K562 (cell line): Measurements from ENCODE around the gene EFHB. TPM values are rescaled to one million over a fixed set of nuclear protein-coding genes. Genes with fewer than 3 reads are reported as not detected.
A peak's percentile ranks its signal among the peaks of the same experiment; 100 is the strongest.

Source experiments
- CHAMP1 ChIP-seq: fragments of 450-650 bp; IDR thresholded peaks from 2 replicates; pipeline ENCODE4 v1.6.1; 2016; ENCODE audit warnings: mild to moderate bottlenecking
- CREB1 ChIP-seq, 2 experiments: sonication (generic) in 1 of 2; formaldehyde crosslinking in 1 of 2; IDR thresholded peaks; 2 replicates each; pipeline versions ENCODE4 v1.6.1 to v1.8.0; 2012 to 2022; ENCODE audit warnings: inconsistent platforms in 1 of 2, mild to moderate bottlenecking in 1 of 2, missing genetic modification reagents in 1 of 2, moderate library complexity in 1 of 2
- DEAF1 ChIP-seq: fragments of 450-650 bp; formaldehyde crosslinking; IDR thresholded peaks from 2 replicates; pipeline ENCODE4 v1.4.0; 2020; ENCODE audit warnings: mild to moderate bottlenecking, moderate library complexity
- DNMT1 ChIP-seq: fragments of 450-650 bp; IDR thresholded peaks from 2 replicates; pipeline ENCODE4 v1.6.1; 2016; ENCODE audit warnings: antibody characterized with exemption, mild to moderate bottlenecking
- E2F6 ChIP-seq, 2 experiments: IDR thresholded peaks; 2 replicates each; pipeline ENCODE4 v1.6.1; 2011; ENCODE audit warnings: borderline replicate concordance in 1 of 2, control low read depth in 1 of 2, low read depth in 1 of 2, low read length in 1 of 2, mild to moderate bottlenecking in 1 of 2, mixed read lengths in 1 of 2, moderate library complexity in 1 of 2; ENCODE audit not compliant: insufficient read depth in 1 of 2, insufficient read length in 1 of 2, poor library complexity in 1 of 2, severe bottlenecking in 1 of 2; ENCODE audit errors: extremely low read depth in 1 of 2
- HES1 ChIP-seq: fragments of 450-650 bp; IDR thresholded peaks from 2 replicates; pipeline ENCODE4 v1.6.1; 2016; ENCODE audit warnings: low read depth, mild to moderate bottlenecking, moderate library complexity
- IRF1 ChIP-seq: sonication (generic); formaldehyde crosslinking; IDR thresholded peaks from 2 replicates; pipeline ENCODE4 v1.8.0; 2022; ENCODE audit warnings: missing genetic modification reagents, mild to moderate bottlenecking, borderline replicate concordance
- KDM5B ChIP-seq: fragments of 200-600 bp; sonication (generic); IDR thresholded peaks from 2 replicates; pipeline ENCODE4 v1.6.1; 2012; ENCODE audit warnings: low read depth, mild to moderate bottlenecking, moderate library complexity, low read length, control low read depth, inconsistent platforms; ENCODE audit not compliant: insufficient replicate concordance
- PCBP2 ChIP-seq: fragments of 200-400 bp; formaldehyde crosslinking; IDR thresholded peaks from 2 replicates; pipeline ENCODE4 v1.6.1; 2018; ENCODE audit warnings: low read length, low read depth, mild to moderate bottlenecking, moderate library complexity; ENCODE audit not compliant: poor library complexity, severe bottlenecking
- PREB ChIP-seq: sonication (generic); formaldehyde crosslinking; IDR thresholded peaks from 2 replicates; pipeline ENCODE4 v1.8.1; 2023; ENCODE audit warnings: mild to moderate bottlenecking, missing genetic modification reagents
- PRMT5 ChIP-seq: sonication (generic); formaldehyde crosslinking; IDR thresholded peaks from 2 replicates; pipeline ENCODE4 v1.5.0; 2020; ENCODE audit warnings: missing genetic modification reagents
- SIN3B ChIP-seq: fragments of 450-650 bp; IDR thresholded peaks from 2 replicates; pipeline ENCODE4 v1.6.1; 2017; ENCODE audit warnings: low read depth, mild to moderate bottlenecking, moderate library complexity
- SRSF9 ChIP-seq: fragments of 200-400 bp; formaldehyde crosslinking; IDR thresholded peaks from 2 replicates; pipeline ENCODE4 v1.6.1; 2017; ENCODE audit warnings: low read depth, low read length, borderline replicate concordance
- TCF3 ChIP-seq: sonication (generic); formaldehyde crosslinking; IDR thresholded peaks from 2 replicates; pipeline ENCODE4 v1.4.0; 2020; ENCODE audit warnings: mild to moderate bottlenecking, missing genetic modification reagents
- TRIM24 ChIP-seq, 2 experiments: fragments of 450-650 bp; IDR thresholded peaks; 2 replicates each; pipeline ENCODE4 v1.6.1; 2016
- ZNF197 ChIP-seq: fragments of 200-800 bp; sonication (Bioruptor generic); IDR thresholded peaks from 2 replicates; pipeline ENCODE4 v1.6.1; 2016; ENCODE audit warnings: low read depth, missing genetic modification characterization, missing compliant biosample characterization
- ZNF696 ChIP-seq: fragments of 250-450 bp; sonication (Bioruptor Pico); conservative IDR thresholded peaks from 2 replicates; pipeline ENCODE4 v1.4.0; 2020; ENCODE audit warnings: mild to moderate bottlenecking, moderate library complexity
- ZNF75A ChIP-seq: fragments of 450-650 bp; formaldehyde crosslinking; IDR thresholded peaks from 2 replicates; pipeline ENCODE4 v1.4.0; 2020; ENCODE audit warnings: mild to moderate bottlenecking
- polyA plus RNA-seq, 8 experiments: library from polyadenylated mRNA; depleted of rRNA in 4 of 8; stranded (reverse) in 5 of 8; unstranded in 3 of 8; fragments of >200 nt; fragmentation: Nextera tagmentation in 2 of 8; fragmentation: Illumina TruSeq in 1 of 8; extraction: Ambion mirVana in 2 of 8; extraction: Trizol in 1 of 8; gene quantifications; 2 replicates each; pipeline versions ENCODE4 v1.2.1 to v1.2.3, GENCODE V29; 2011 to 2014; ENCODE audit warnings: inconsistent platforms in 1 of 8, missing spikeins in 1 of 8
- total RNA-seq, 7 experiments: library from RNA; depleted of rRNA in 6 of 7; stranded (reverse); fragments of >200 nt in 6 of 7; fragmentation: Illumina TruSeq in 2 of 7; extraction: Trizol in 2 of 7; gene quantifications; 2 replicates each; pipeline versions ENCODE4 v1.2.1 to v1.2.3, GENCODE V29; 2011 to 2021; ENCODE audit warnings: low replicate concordance in 1 of 7

EFHB gene
- total and polyA plus RNA-seq, 9 of the 15 experiments (the other 6 are each of a cell fraction or from before 2014, with no cell fraction given): 1.5 to 4.0 (median 1.8) TPM

- TF ChIP-seq PRMT5 (CRISPR knock-in tag) (no peak), SIN3B (no peak), ZNF197 (CRISPR knock-in tag) (no peak), HES1 (no peak), PREB (no peak), CREB1 (IDR thresholded peaks at IDR 0.05) (no peak), CREB1 (CRISPR knock-in tag; IDR thresholded peaks at IDR 0.05) (no peak), ZNF75A (CRISPR knock-in tag) (no peak), IRF1 (no peak), DEAF1 (CRISPR knock-in tag) (peak; percentile 27; the same call in 1 of the 2 replicates), KDM5B (no peak), DNMT1 (no peak), E2F6 (IDR thresholded peaks at IDR 0.05; ENCODE audit: borderline replicate concordance in 1 of 2, extremely low read depth in 1 of 2, insufficient read depth in 1 of 2, insufficient read length in 1 of 2, low read depth in 1 of 2, low read length in 1 of 2, poor library complexity in 1 of 2, severe bottlenecking in 1 of 2) (no peak), ZNF696 (CRISPR knock-in tag) (no peak), TCF3 (CRISPR knock-in tag) (no peak), TRIM24 (IDR thresholded peaks at IDR 0.05) (no peak), CHAMP1 (no peak), PCBP2 (no peak), SRSF9 (no peak)
Measured at GRCh38 chr3:19945969-19946831, 12.2 kb upstream of the EFHB start (continued).
